Measurements from ENCODE around the gene NFIA.

GRCh38 chr1:61261595-61261994, 179.2 kb downstream of the NFIA start:
- TF ChIP-seq ZBTB44 (tag by site-specific recombination; IDR thresholded peaks at IDR 0.05), result no peak
- TF ChIP-seq ZNF785 (tag by site-specific recombination; IDR thresholded peaks at IDR 0.05), result no peak
- TF ChIP-seq TCF7L2 (IDR thresholded peaks at IDR 0.05; ENCODE audit: borderline replicate concordance, low read depth, low read length), result no peak
- TF ChIP-seq ZNF768 (tag by site-specific recombination; IDR thresholded peaks at IDR 0.05), result no peak
- TF ChIP-seq, protein P1, sequence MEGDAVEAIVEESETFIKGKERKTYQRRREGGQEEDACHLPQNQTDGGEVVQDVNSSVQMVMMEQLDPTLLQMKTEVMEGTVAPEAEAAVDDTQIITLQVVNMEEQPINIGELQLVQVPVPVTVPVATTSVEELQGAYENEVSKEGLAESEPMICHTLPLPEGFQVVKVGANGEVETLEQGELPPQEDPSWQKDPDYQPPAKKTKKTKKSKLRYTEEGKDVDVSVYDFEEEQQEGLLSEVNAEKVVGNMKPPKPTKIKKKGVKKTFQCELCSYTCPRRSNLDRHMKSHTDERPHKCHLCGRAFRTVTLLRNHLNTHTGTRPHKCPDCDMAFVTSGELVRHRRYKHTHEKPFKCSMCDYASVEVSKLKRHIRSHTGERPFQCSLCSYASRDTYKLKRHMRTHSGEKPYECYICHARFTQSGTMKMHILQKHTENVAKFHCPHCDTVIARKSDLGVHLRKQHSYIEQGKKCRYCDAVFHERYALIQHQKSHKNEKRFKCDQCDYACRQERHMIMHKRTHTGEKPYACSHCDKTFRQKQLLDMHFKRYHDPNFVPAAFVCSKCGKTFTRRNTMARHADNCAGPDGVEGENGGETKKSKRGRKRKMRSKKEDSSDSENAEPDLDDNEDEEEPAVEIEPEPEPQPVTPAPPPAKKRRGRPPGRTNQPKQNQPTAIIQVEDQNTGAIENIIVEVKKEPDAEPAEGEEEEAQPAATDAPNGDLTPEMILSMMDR (tag by site-specific recombination; IDR thresholded peaks at IDR 0.05), result no peak
- no peak for TF ChIP-seq ZEB2 (tag by site-specific recombination; IDR thresholded peaks at IDR 0.05)
- no peak for TF ChIP-seq ZNF624 (tag by site-specific recombination; IDR thresholded peaks at IDR 0.05)
- no peak for TF ChIP-seq BCL11A (tag by site-specific recombination; IDR thresholded peaks at IDR 0.05; ENCODE audit: low read depth)
- TF ChIP-seq ZNF174 (tag by site-specific recombination; IDR thresholded peaks at IDR 0.05), result no peak
- TF ChIP-seq ZNF350 (tag by site-specific recombination; IDR thresholded peaks at IDR 0.05), result no peak

All from HEK293 (cell line).